Ishikawa (cell line): Measurements from ENCODE around the gene EPB41L4B.

Source experiments
- CEBPB ChIP-seq: IDR thresholded peaks from 2 replicates; pipeline ENCODE4 v1.6.1; 2012
- CREB1 ChIP-seq: IDR thresholded peaks from 2 replicates; pipeline ENCODE4 v1.6.1; 2012; ENCODE audit warnings: low read depth
- EGR1 ChIP-seq: IDR thresholded peaks from 2 replicates; pipeline ENCODE4 v1.6.1; 2012
- EP300 ChIP-seq: IDR thresholded peaks from 2 replicates; pipeline ENCODE4 v1.6.1; 2012; ENCODE audit warnings: borderline replicate concordance
- FOXM1 ChIP-seq: IDR thresholded peaks from 2 replicates; pipeline ENCODE4 v1.6.1; 2012; ENCODE audit warnings: low read depth, borderline replicate concordance
- MAX ChIP-seq: IDR thresholded peaks from 2 replicates; pipeline ENCODE4 v1.6.1; 2012
- NFIC ChIP-seq: IDR thresholded peaks from 2 replicates; pipeline ENCODE4 v1.6.1; 2012
- RAD21 ChIP-seq: IDR thresholded peaks from 2 replicates; pipeline ENCODE4 v1.6.1; 2012; ENCODE audit warnings: low read depth
- REST ChIP-seq: IDR thresholded peaks from 2 replicates; pipeline ENCODE4 v1.6.1; 2012; ENCODE audit warnings: low read depth, mild to moderate bottlenecking
- TAF1 ChIP-seq: IDR thresholded peaks from 2 replicates; pipeline ENCODE4 v1.6.1; 2012; ENCODE audit warnings: low read depth, mild to moderate bottlenecking
- TCF12 ChIP-seq: IDR thresholded peaks from 2 replicates; pipeline ENCODE4 v1.6.1; 2012; ENCODE audit warnings: low read depth
- TEAD4 ChIP-seq: IDR thresholded peaks from 2 replicates; pipeline ENCODE4 v1.6.1; 2012
- USF1 ChIP-seq: IDR thresholded peaks from 2 replicates; pipeline ENCODE4 v1.6.1; 2012
- YY1 ChIP-seq: IDR thresholded peaks from 2 replicates; pipeline ENCODE4 v1.6.1; 2012; ENCODE audit warnings: low read depth
- ZBTB7A ChIP-seq: IDR thresholded peaks from 2 replicates; pipeline ENCODE4 v1.6.1; 2012; ENCODE audit warnings: low read depth

EPB41L4B gene

GRCh38 chr9:109238655-109239054, 82.2 kb downstream of the EPB41L4B start:
- TF ChIP-seq EGR1 (no peak), USF1 (no peak), CEBPB (no peak), TAF1 (no peak), MAX (no peak)

GRCh38 chr9:109238125-109238524, 82.7 kb downstream of the EPB41L4B start:
- TF ChIP-seq TCF12 (no peak), ZBTB7A (no peak), REST (no peak), CEBPB (no peak), MAX (no peak), TEAD4 (no peak), EGR1 (no peak), TAF1 (no peak), YY1 (no peak), RAD21 (no peak), NFIC (no peak), CREB1 (no peak), FOXM1 (no peak)

GRCh38 chr9:109232449-109233237, 88.2 kb downstream of the EPB41L4B start:
- TF ChIP-seq USF1 = no peak
- no peak for TF ChIP-seq ZBTB7A
- TF ChIP-seq YY1 = no peak
- TF ChIP-seq CEBPB = no peak
- no peak for TF ChIP-seq TCF12
- TF ChIP-seq TEAD4 = no peak
- no peak for TF ChIP-seq NFIC
- TF ChIP-seq TAF1 = no peak
- TF ChIP-seq RAD21 = no peak
- TF ChIP-seq EP300 = no peak
- no peak for TF ChIP-seq REST
- TF ChIP-seq FOXM1 = no peak
- no peak for TF ChIP-seq MAX
- TF ChIP-seq EGR1 = no peak
- TF ChIP-seq CREB1 = no peak

- TF ChIP-seq EGR1 (no peak), TCF12 (no peak), ZBTB7A (no peak), CREB1 (no peak), TAF1 (no peak), EP300 (no peak), FOXM1 (no peak)
Measured at GRCh38 chr9:109231593-109231992, 89.3 kb downstream of the EPB41L4B start.

GRCh38 chr9:109230277-109230676, 90.6 kb downstream of the EPB41L4B start:
- TF ChIP-seq TAF1 (no peak), FOXM1 (no peak), YY1 (no peak), USF1 (no peak), NFIC (no peak), EGR1 (no peak), ZBTB7A (no peak), CEBPB (no peak)

- TF ChIP-seq ZBTB7A (no peak), CREB1 (no peak)
Measured at GRCh38 chr9:109229682-109230081, 91.2 kb downstream of the EPB41L4B start.
